NCI-H69 (cell line): ENCODE measurements around the gene TXNDC17.
"Not testable (repeated sequence)": the region's sequence is repeated elsewhere in the genome, so short reads cannot be mapped to it uniquely, and the experiment has no call there.

ENCODE experiments used
- DNase-seq: peaks from one replicate; lab custom pipeline; 2025; lab: John Stamatoyannopoulos, UW

The TXNDC17 gene

DNA sequence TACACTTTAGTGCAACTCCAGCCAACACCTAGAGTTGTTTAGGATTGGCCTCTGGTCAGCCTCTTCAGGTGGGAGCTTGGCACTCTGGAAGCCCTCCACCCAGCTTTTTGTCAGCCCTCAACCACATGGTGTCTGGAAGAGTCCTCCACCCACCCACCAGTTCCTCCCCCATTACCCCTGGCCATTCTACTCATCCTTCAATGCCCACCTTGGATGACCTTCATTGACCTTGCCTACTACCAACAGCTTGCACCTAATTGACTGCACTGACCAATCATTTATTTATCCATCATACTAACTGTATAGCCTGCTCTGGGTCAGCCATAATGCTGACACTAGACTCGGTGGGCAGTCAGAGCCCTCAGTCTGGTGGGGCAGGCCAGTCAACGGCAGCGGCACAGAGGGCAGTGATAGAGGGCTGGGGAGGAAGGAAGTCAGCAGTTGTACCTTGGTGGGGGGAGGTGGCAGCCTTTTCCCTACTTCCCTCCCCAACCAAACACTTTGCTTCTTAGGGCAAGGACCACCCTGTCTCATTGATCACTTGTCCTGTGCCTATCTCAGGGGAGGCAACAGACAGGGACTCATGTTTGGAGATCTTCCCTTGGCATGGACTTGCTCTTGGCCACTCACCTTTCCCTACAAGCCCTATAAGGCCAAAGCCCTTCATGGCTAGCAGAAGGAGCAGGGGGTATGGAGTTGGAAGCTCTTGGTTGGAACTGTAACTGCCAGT lies 43.0 kb downstream of the TXNDC17 start:
- no peak for DNase-seq

DNA sequence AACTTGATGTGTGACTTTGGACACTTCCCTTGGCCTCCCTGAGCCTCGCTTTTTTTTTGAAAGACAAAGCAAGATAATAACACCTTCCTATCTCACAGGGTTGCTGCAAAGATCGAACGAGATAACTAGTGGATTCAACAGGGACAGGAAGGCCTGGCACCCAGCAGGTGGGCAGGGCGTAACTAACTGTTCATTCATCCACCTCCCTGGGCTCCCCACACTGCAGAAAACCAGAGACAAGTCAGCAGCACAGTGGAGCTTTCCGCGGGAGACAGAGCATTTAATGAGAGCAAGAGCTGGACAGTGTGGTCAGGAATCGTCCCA lies 43.6 kb downstream of the TXNDC17 start:
- DNase-seq: no peak

DNA sequence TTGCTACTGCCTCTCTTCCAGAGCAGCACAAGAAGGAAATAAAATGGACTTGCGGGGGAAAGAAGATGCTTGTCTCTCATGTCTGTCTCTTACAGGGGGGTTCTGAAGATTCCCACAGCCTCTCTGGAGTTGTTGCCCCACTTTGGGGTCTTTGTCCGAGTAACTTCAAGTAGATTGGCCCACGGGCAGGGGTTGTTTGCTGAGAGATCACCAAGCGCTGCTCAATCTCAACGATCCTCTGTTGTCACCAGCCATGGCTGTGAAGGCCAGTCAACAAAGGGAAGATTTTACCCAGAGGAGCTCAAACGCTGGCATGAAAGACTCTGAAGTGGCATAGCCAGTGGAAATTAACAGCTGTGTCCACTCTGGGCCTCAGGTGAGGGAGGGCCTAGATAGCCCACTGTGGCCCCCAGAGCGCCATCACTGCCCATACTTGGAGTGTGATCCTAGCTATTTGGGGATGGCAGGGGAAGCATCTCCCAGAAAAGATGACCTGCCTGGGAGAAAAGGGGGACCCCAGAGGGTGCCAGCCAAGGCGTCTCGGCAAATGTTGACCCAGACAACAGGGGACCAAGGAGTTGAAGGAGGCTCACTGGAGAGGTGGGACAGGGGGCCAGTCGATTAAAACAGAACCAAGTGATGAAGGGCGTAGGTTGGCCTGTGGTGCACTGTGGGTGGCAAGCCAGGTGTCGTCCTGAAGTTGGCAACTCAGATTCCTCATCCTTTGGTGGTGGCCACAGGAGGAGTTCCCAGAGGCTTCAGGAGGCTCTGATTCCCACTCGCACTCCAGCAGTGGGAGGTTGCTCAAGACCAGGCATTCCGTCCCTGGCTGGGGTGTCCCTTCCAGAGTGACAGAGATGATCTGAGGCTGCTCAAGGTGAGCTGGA lies 44.3 kb downstream of the TXNDC17 start:
- DNase-seq: no peak

DNA sequence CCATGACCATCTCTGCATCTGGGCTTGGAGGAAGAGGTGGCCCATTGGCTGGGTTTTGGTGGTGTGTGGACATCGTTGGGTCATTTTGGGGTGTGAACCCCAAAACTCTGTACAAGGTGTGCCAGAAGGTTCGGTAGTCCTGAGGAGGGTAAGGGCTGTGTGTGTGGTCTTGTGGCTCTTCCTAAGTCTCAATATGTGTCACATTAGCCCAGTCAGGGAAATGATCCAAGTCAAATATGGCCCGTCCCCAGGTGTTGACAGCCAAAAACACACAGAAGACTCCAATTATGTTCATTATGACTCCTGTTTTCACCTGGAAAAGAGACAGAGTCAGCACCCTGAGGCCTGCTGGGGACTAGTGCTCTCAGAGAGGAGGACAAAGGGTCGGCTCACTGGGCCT lies 45.2 kb downstream of the TXNDC17 start:
- peak; percentile 74 for DNase-seq

DNA sequence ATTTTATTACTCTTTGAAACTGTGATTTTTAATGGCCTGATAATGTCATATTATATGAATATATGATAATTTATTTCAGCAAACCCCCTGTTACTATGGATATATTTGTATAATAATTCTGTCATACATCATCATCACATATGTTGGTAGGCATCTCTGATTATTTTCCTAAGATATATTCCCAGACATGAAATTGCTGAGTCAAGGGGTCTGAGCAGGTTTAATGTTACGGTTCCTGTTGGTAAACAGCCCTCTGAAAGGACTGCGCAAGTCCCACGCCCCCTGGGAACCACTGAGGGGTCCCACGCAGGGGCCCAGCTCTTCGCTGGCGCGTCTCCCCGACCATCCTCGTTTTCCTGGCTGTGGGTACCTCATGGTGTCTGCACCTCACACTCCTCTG lies 48.1 kb downstream of the TXNDC17 start:
- DNase-seq: no peak

DNA sequence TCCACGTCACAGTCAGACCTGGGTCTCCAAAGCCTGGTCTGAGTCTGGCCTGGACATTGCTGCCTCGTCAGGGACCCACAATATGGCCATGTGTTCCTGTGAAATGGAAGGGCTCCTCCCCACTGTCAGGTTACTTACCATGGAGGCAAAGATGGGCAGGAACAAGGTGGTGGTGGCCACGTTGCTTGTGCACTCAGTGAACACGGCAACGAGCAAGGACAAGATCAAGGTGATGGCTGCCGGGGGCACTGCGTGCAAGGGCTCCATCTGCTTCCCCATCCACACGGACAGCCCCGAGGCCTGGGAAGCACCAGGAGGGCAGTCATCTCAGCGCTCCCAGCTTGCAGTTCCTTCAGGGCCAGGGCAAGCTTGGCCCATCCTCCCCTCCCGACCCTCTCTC lies 49.8 kb downstream of the TXNDC17 start:
- no peak for DNase-seq

DNA sequence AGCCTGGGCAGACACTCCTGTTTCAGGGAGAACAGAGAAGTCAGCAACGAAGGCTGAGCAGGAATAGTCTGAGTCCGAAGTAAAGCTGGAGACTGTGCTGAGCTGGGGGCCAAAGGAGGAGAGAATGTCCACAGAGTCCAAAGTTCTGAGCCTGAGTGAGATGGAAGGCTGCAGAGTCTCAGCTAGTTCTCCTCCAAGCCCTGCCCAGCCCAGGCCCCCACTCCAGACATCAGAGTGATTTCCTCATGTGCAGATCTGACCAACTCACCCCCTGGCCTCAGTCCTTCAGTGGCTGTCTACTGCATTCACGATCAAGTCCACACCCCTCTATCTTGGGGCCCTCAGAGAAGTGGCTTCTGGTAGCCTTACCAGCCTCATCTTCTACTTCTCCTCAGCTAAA lies 50.7 kb downstream of the TXNDC17 start:
- no peak for DNase-seq

DNA sequence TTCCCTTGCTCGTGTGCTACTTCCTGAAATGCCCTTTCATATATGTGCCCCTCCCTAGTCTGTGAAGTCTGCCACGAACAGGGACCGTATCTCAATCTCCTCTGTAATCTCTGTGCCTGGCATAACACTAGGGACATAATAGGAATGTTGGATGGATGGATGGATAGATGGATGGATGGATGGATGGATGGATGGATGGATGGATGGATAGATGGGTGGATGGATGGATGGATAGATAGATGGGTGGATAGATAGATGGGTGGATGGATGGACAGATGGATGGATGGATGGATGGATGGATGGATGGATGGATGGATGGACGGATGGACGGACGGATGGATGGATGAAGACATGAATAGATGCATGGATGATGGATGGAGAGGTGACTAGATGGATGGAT lies 51.1 kb downstream of the TXNDC17 start:
- DNase-seq: not testable (repeated sequence)
